H1 (cell line): ENCODE data around the gene COL25A1. TPM values are rescaled to one million over a fixed set of nuclear protein-coding genes. Genes with fewer than 3 reads are reported as not detected.

ENCODE experiments used
- CTCF ChIP-seq, 3 experiments: IDR thresholded peaks; 1 replicate in 2 of 3; 2 replicates in 1 of 3; pipeline versions ENCODE4 v1.5.1 to v1.6.1; 2011; ENCODE audit warnings: low read length in 3 of 3, mild to moderate bottlenecking in 3 of 3, inconsistent platforms in 2 of 3, low read depth in 1 of 3, moderate library complexity in 1 of 3; ENCODE audit not compliant: insufficient read depth in 1 of 3; ENCODE audit errors: control extremely low read depth in 1 of 3
- POLR2A ChIP-seq, 2 experiments: IDR thresholded peaks; 1 replicate in 1 of 2; 2 replicates in 1 of 2; pipeline ENCODE4 v1.6.1; 2011; ENCODE audit warnings: low read depth in 2 of 2, low read length in 2 of 2, mild to moderate bottlenecking in 2 of 2; ENCODE audit errors: control extremely low read depth in 1 of 2
- RAD21 ChIP-seq, 2 experiments: IDR thresholded peaks in 1 of 2; conservative IDR thresholded peaks in 1 of 2; 2 replicates each; pipeline ENCODE4 v1.6.1; 2011; ENCODE audit warnings: low read depth in 2 of 2, low read length in 2 of 2, improper control_type of control experiment in 1 of 2, inconsistent platforms in 1 of 2, mild to moderate bottlenecking in 1 of 2, moderate library complexity in 1 of 2
- polyA plus RNA-seq, 7 experiments: library from polyadenylated mRNA; depleted of rRNA in 3 of 7; stranded (reverse) in 5 of 7; unstranded in 2 of 7; fragments of >200 nt in 5 of 7; fragments of 200-250 nt in 2 of 7; gene quantifications; 1 replicate in 5 of 7; 2 replicates in 1 of 7; 4 replicates in 1 of 7; pipeline versions ENCODE4 v1.2.1 to v1.2.3, GENCODE V29; 2011 to 2013; ENCODE audit warnings: missing spikeins in 2 of 7, mixed read lengths in 2 of 7
- total RNA-seq: library from RNA; stranded (reverse); fragmentation: NEBNext Ultra II Directional; extraction: Animal tissue kit (Norgen Biotek cat#: 25700); gene quantifications from 2 replicates; pipeline ENCODE4 v1.2.1, GENCODE V29; 2021

The COL25A1 gene
- total and polyA plus RNA-seq, 2 of the 8 experiments (the other 6 are each of a cell fraction or from before 2014, with no cell fraction given) = 1.1 to 8.3 TPM

DNA sequence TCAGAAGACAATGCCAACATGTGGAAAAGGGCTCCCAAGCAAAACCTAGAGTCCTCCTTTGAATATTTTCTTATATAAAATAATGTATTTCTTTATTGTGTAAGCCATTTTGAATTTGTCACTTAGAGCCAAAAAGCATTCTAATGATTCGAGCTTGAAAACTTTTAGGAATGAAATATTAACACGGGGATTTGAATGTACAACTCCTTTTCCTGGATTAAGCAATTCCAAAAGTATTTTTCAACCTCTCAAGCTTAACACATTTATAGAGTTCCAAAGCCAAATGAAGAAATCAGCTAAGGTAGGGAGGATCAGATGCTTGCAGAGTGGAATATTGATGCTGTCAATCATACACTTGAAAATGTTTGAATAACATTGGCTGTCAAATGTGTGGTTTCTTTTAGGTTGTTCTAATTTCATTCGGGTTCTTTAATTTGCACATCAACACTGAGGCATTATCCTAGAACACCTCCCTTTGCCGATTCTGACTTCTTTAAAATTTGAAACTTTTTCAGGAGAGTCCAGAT is 472.4 kb downstream of the COL25A1 start (continued):
- no peak for TF ChIP-seq CTCF (IDR thresholded peaks at IDR 0.05; ENCODE audit: control extremely low read depth in 1 of 3, insufficient read depth in 1 of 3, low read depth in 1 of 3, low read length in 3 of 3)
- TF ChIP-seq POLR2A (IDR thresholded peaks at IDR 0.05; ENCODE audit: control extremely low read depth in 1 of 2, low read depth in 2 of 2, low read length in 2 of 2) = no peak
- TF ChIP-seq RAD21 (IDR thresholded peaks at IDR 0.05 in 1 of 2, conservative IDR thresholded peaks at IDR 0.05 in 1 of 2; ENCODE audit: low read depth in 2 of 2, low read length in 2 of 2) = no peak
